Esophagus squamous epithelium (tissue), 4 donors: ENCODE results near the gene ZC3H18.

Experiments
- CTCF ChIP-seq, 6 experiments: fragments of 450-650 bp in 4 of 6; fragments of 200-600 bp in 2 of 6; sonication (generic) in 2 of 6; IDR thresholded peaks; one replicate each; pipeline ENCODE4 v1.5.1; 2016 to 2019; ENCODE audit warnings: antibody characterized with exemption in 6 of 6, mild to moderate bottlenecking in 4 of 6, moderate library complexity in 4 of 6
- POLR2A ChIP-seq, 4 donors: fragments of 450-650 bp; IDR thresholded peaks; one replicate each; pipeline ENCODE4 v1.6.1; 2017; ENCODE audit warnings: antibody characterized with exemption in 4 of 4, mild to moderate bottlenecking in 4 of 4, moderate library complexity in 3 of 4

DNA sequence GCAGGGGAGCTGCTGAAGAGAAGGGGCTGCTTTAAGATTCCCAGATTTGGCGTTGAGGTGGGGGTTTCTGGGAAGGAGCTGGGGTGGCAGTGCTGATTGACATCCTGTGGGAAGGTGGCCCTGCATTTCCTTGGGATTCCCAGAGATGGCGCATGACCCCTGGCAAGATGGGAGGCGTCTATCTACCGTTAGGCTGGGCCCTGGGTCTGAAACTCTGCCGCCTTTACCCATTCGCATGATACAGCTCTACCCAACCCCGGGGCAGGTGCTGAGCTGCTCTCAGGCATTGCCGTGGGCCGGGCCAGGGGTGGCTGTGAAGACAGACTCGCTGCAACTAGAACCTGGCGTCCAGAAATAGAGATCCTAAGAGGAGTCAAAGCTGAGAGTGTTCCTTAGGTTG lies 102.6 kb downstream of the ZC3H18 start:
- TF ChIP-seq CTCF (IDR thresholded peaks at IDR 0.05) (peak in 1 of 6 experiments; percentile 26), POLR2A (IDR thresholded peaks at IDR 0.05) (no peak)
